Placental pericyte (primary cell): ENCODE data around the gene GJB6. TPM values are rescaled to one million over a fixed set of nuclear protein-coding genes. Genes with fewer than 3 reads are reported as not detected.

ENCODE experiments used
- total RNA-seq: library from RNA; depleted of rRNA; stranded (reverse); fragments of >200 nt; gene quantifications from 2 replicates; pipeline ENCODE4 v1.2.3, GENCODE V29; 2012

Gene GJB6
- not detected in 2 replicates for total RNA-seq

GRCh38 chr13:20231839-20232555 lies at the start of gene GJB6:
GJB6 (minus strand) TSS chr13:20232319; CDS start chr13:20223480, 8,839 bp downstream.

GRCh38 chr13:20192836-20193161 lies 39.3 kb downstream of the GJB6 start, which contains the start of gene GJB2:
GJB2 (minus strand) TSS chr13:20192938; CDS start chr13:20189581, 3,357 bp downstream.

Other genes starting within 250 kb of the GJB6 start
- gene GJA3, start 71.3 kb downstream of the GJB6 start, total RNA-seq = 1.0 and 3.7 TPM in 2 replicates
- 1.3 and 2.4 TPM in 2 replicates for gene GJB2, start 39.4 kb downstream of the GJB6 start, total RNA-seq